ENCODE results near the gene CD40.
"Not testable (repeated sequence)": the region's sequence is repeated elsewhere in the genome, so short reads cannot be mapped to it uniquely, and the experiment has no call there.

The CD40 gene

GRCh38 chr20:46093531-46093930 is 24.6 kb upstream of the CD40 start:
- DNase-seq (ENCODE audit: low spot score), result no peak

GRCh38 chr20:46099491-46100287 is 18.4 kb upstream of the CD40 start:
- peak; percentile 33 for DNase-seq (ENCODE audit: low spot score)

- DNase-seq (ENCODE audit: low spot score), result not testable (repeated sequence)
Measured at GRCh38 chr20:46100444-46100843, 17.7 kb upstream of the CD40 start.

GRCh38 chr20:46100988-46101387 is 17.1 kb upstream of the CD40 start:
- DNase-seq (ENCODE audit: low spot score), result no peak

GRCh38 chr20:46101957-46102356 is 16.2 kb upstream of the CD40 start:
- no peak for DNase-seq (ENCODE audit: low spot score)

GRCh38 chr20:46102940-46103339 is 15.2 kb upstream of the CD40 start:
- no peak for DNase-seq (ENCODE audit: low spot score)

GRCh38 chr20:46104262-46104661 is 13.9 kb upstream of the CD40 start:
- no peak for DNase-seq (ENCODE audit: low spot score)

- no peak for DNase-seq (ENCODE audit: low spot score)
Measured at GRCh38 chr20:46107061-46107460, 11.1 kb upstream of the CD40 start.

- no peak for DNase-seq (ENCODE audit: low spot score)
Measured at GRCh38 chr20:46108435-46108841, 9.7 kb upstream of the CD40 start.

- DNase-seq (ENCODE audit: low spot score), result no peak
Measured at GRCh38 chr20:46108976-46109375, 9.1 kb upstream of the CD40 start.

GRCh38 chr20:46111028-46111835 is 6.9 kb upstream of the CD40 start:
- peak; percentile 66 for DNase-seq (ENCODE audit: low spot score)

- no peak for DNase-seq (ENCODE audit: low spot score)
Measured at GRCh38 chr20:46111836-46112212, 6.3 kb upstream of the CD40 start.

GRCh38 chr20:46112430-46113112 is 5.5 kb upstream of the CD40 start:
- no peak for DNase-seq (ENCODE audit: low spot score)

- DNase-seq (ENCODE audit: low spot score), result no peak
Measured at GRCh38 chr20:46113113-46113470, 5.0 kb upstream of the CD40 start.

GRCh38 chr20:46114449-46114848 is 3.7 kb upstream of the CD40 start:
- no peak for DNase-seq (ENCODE audit: low spot score)

- no peak for DNase-seq (ENCODE audit: low spot score)
Measured at GRCh38 chr20:46118481-46119020, 437 bp downstream of the CD40 start.

GRCh38 chr20:46119028-46119546 is 973 bp downstream of the CD40 start:
- no peak for DNase-seq (ENCODE audit: low spot score)

- no peak for DNase-seq (ENCODE audit: low spot score)
Measured at GRCh38 chr20:46119547-46119946, 1.4 kb downstream of the CD40 start.

GRCh38 chr20:46120136-46120535 is 2.0 kb downstream of the CD40 start:
- no peak for DNase-seq (ENCODE audit: low spot score)

GRCh38 chr20:46121184-46121930 is 3.2 kb downstream of the CD40 start:
- DNase-seq (ENCODE audit: low spot score), result no peak

- no peak for DNase-seq (ENCODE audit: low spot score)
Measured at GRCh38 chr20:46122071-46122470, 4.0 kb downstream of the CD40 start.

All from Ammon's horn (tissue), 1 donor.